Esophagus muscularis mucosa (tissue), 4 donors: ENCODE results near the gene SNAP29. TPM values are rescaled to one million over a fixed set of nuclear protein-coding genes. Genes with fewer than 3 reads are reported as not detected.
"Not testable (repeated sequence)": the region's sequence is repeated elsewhere in the genome, so short reads cannot be mapped to it uniquely, and the experiment has no call there.

ENCODE experiments used
- DNase-seq: peaks from one replicate; pipeline ENCODE4 v3.0.0-alpha.2; 2017; ENCODE audit errors: extremely low spot score
- H3K27ac ChIP-seq, 4 donors: fragments of 200-600 bp; sonication (generic); replicated peaks in 1 of 4; 1 replicate in 3 of 4; 2 replicates in 1 of 4; pipeline ENCODE4 v1.5.1; 2016 to 2019; ENCODE audit warnings: mild to moderate bottlenecking in 1 of 4
- H3K27me3 ChIP-seq, 4 donors: fragments of 200-600 bp; sonication (generic); one replicate each; pipeline versions ENCODE4 v1.5.1 to v1.6.0; 2016 to 2019
- H3K36me3 ChIP-seq, 4 donors: fragments of 200-600 bp; sonication (generic); one replicate each; pipeline ENCODE4 v1.5.1; 2016 to 2019
- H3K4me1 ChIP-seq, 4 donors: fragments of 200-600 bp; sonication (generic); one replicate each; pipeline ENCODE4 v1.5.1; 2016 to 2019
- H3K4me3 ChIP-seq, 4 donors: fragments of 200-600 bp; sonication (generic); 1 replicate in 2 of 4; 2 replicates in 2 of 4; pipeline ENCODE4 v1.5.1; 2016 to 2019; ENCODE audit warnings: mild to moderate bottlenecking in 4 of 4, moderate library complexity in 1 of 4
- H3K9me3 ChIP-seq, 4 donors: fragments of 200-600 bp; sonication (generic); 1 replicate in 3 of 4; 2 replicates in 1 of 4; pipeline ENCODE4 v1.5.1; 2016 to 2019
- CTCF ChIP-seq, 3 experiments: fragments of 200-600 bp in 2 of 3; fragments of 450-650 bp in 1 of 3; sonication (generic) in 2 of 3; IDR thresholded peaks; one replicate each; pipeline ENCODE4 v1.5.1; 2017 to 2019; ENCODE audit warnings: antibody characterized with exemption in 3 of 3, mild to moderate bottlenecking in 2 of 3, moderate library complexity in 1 of 3
- EP300 ChIP-seq: sonication (generic); formaldehyde crosslinking; IDR thresholded peaks from one replicate; pipeline ENCODE4 v1.6.1; 2017; ENCODE audit warnings: antibody characterized with exemption
- POLR2A ChIP-seq: fragments of 450-650 bp; IDR thresholded peaks from one replicate; pipeline ENCODE4 v1.6.1; 2017; ENCODE audit warnings: antibody characterized with exemption, moderate library complexity, mild to moderate bottlenecking, low read depth
- POLR2AphosphoS5 ChIP-seq, 2 donors: sonication (generic); formaldehyde crosslinking; IDR thresholded peaks; one replicate each; pipeline ENCODE4 v1.6.1; 2017; ENCODE audit warnings: antibody characterized with exemption in 2 of 2
- WGBS: methylation state at CpG from one replicate; pipeline ENCODE4 v1.1.5; 2018; 5-methylcytosine and 5-hydroxymethylcytosine counted together
- intact Hi-C: fragments of 100-400 bp; cut with DNase I; formaldehyde crosslinking; loops from one replicate; pipeline ENCODE4 v1.15.1; 2023
- total RNA-seq, 4 donors: library from RNA; depleted of rRNA; stranded (reverse); fragments of >200 nt; gene quantifications; one replicate each; pipeline versions ENCODE4 v1.1.0 to v1.2.1, GENCODE V29; 2016

The SNAP29 gene
- total RNA-seq, 4 donors from 2014 or later, result 21.2 to 33.6 (median 26.4) TPM

- TF ChIP-seq EP300 (no peak), POLR2A (no peak), POLR2AphosphoS5 (IDR thresholded peaks at IDR 0.05) (no peak), CTCF (IDR thresholded peaks at IDR 0.05) (no peak)
- H3K27me3 ChIP-seq, result no peaks in the 10 kb centered on the region
- no peak overlapping the region for H3K4me3 ChIP-seq
- 91% methylated on average over 6 of the region's 6 CpGs for WGBS
- H3K9me3 ChIP-seq, result no peaks in the 10 kb centered on the region
- no peak overlapping the region for H3K27ac ChIP-seq
- H3K4me1 ChIP-seq, result peaks cover 0 to 3% (median under 1%) of the 10 kb centered on the region in 4 donors
- intact Hi-C loops, result no loop called here
- peaks cover 0 to 42% (median 36%) of the 10 kb centered on the region in 4 donors for H3K36me3 ChIP-seq
- no peak for DNase-seq
Observed at GRCh38 chr22:20890975-20891374, 32.2 kb downstream of the SNAP29 start.

GRCh38 chr22:20897737-20898136 is 38.9 kb downstream of the SNAP29 start:
- DNase-seq, H3K27ac ChIP-seq, intact Hi-C loops, H3K4me3 ChIP-seq, H3K27me3 ChIP-seq, H3K36me3 ChIP-seq, H3K9me3 ChIP-seq, H3K4me1 ChIP-seq: not testable (repeated sequence)
- WGBS, result 92% methylated on average over 6 of the region's 7 CpGs

GRCh38 chr22:20899827-20900423 is 41.1 kb downstream of the SNAP29 start:
- 81% methylated on average over 7 of the region's 7 CpGs for WGBS
- Histone ChIP-seq H3K36me3 (no peaks in the 10 kb centered on the region), H3K4me1 (no peaks in the 10 kb centered on the region), H3K4me3 (no peak overlapping the region), H3K27me3 (no peaks in the 10 kb centered on the region), H3K27ac (no peak overlapping the region), H3K9me3 (no peaks in the 10 kb centered on the region)
- TF ChIP-seq EP300, result no peak
- no peak for TF ChIP-seq CTCF (IDR thresholded peaks at IDR 0.05)
- no peak for DNase-seq
- intact Hi-C loops, result no loop called here

DNA sequence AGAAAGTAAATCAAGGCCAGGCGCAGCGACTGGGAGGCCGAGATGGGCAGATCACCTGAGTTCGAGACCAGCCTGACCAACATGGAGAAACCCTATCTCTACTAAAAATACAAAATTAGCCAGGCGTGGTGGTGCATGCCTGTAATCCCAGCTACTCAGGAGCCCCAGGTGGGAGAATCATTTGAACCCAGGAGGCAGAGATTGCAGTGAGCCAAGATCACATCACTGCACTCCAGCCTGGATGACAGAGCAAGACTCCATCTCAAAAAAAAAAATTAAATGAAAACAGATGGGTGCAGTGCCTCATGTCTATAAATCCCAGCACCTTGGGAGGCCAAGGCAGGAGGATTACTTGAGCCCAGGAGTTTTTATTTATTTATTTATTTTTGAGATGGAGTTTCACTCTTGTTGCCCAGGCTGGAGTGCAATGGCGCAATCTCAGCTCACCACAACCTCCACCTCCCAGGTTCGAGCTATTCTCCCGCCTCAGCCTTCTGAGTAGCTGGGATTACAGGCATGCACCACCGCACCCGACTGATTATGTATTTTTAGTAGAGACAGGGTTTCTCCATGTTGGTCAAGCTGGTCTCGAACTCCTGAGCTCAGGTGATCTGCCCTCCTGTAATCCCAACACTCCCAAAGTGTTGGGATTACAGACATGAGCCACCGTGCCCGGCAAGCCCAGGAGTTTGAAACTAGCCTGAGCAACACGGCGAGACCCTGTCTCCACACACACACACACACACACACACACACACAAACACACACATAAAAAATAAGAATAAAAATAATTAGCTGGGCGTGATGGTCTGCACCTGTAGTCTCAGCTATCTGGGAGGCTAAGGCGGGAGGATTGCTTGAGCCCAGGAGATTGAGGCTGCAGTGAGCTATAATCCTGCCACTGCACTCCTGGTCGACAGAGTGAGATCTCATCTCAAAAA is 42.6 kb downstream of the SNAP29 start:
- WGBS, result 94% methylated on average over 18 of the region's 18 CpGs
- H3K4me3 ChIP-seq, intact Hi-C loops, H3K36me3 ChIP-seq, H3K9me3 ChIP-seq, DNase-seq, H3K27me3 ChIP-seq, H3K4me1 ChIP-seq, H3K27ac ChIP-seq: not testable (repeated sequence)

DNA sequence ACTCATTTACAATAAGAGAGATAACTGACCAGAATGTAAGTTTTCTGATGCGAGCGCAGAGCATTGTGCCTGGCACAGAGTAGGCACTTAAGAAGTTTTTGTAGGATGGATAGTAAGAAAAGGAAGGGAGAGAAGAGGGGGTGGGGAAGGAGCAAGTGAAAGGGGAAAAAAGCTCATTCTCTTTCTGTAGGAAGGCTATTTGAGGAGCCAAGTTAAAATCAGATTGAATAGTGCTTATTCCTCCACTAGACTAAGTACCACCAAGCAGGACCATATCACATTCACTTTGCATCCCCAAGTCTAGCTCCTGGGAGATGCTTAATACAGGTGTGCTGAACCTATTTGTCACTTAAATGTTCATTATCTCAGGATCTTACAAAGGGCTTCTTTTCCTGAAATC is 44.3 kb downstream of the SNAP29 start:
- Histone ChIP-seq H3K4me1 (no peaks in the 10 kb centered on the region), H3K4me3 (no peak overlapping the region), H3K9me3 (no peaks in the 10 kb centered on the region), H3K36me3 (no peaks in the 10 kb centered on the region), H3K27me3 (no peaks in the 10 kb centered on the region), H3K27ac (no peak overlapping the region)
- DNase-seq, result no peak
- WGBS, result 97% methylated on average over 2 of the region's 2 CpGs
- intact Hi-C loops, result no loop called here
- TF ChIP-seq CTCF (IDR thresholded peaks at IDR 0.05), result no peak
- TF ChIP-seq EP300, result no peak
- no peak for TF ChIP-seq POLR2A
- TF ChIP-seq POLR2AphosphoS5 (IDR thresholded peaks at IDR 0.05), result no peak
